Stomach (tissue), 4 donors: ENCODE measurements around the gene LCN6.

Experiments used
- EP300 ChIP-seq: sonication (generic); formaldehyde crosslinking; IDR thresholded peaks from one replicate; pipeline ENCODE4 v1.6.1; 2017; ENCODE audit warnings: antibody characterized with exemption
- POLR2A ChIP-seq, 4 donors: fragments of 450-650 bp; IDR thresholded peaks; one replicate each; pipeline ENCODE4 v1.6.1; 2016; ENCODE audit warnings: antibody characterized with exemption in 4 of 4, control low read depth in 2 of 4, mild to moderate bottlenecking in 1 of 4, moderate library complexity in 1 of 4
- POLR2AphosphoS5 ChIP-seq, 3 donors: sonication (generic); formaldehyde crosslinking; IDR thresholded peaks; one replicate each; pipeline ENCODE4 v1.6.1; 2016; ENCODE audit warnings: antibody characterized with exemption in 3 of 3
- TF ChIP-seq, protein P1 (sequence below), 7 experiments: fragments of 450-650 bp in 4 of 7; fragments of 200-600 bp in 3 of 7; sonication (generic) in 3 of 7; IDR thresholded peaks; one replicate each; pipeline ENCODE4 v1.5.1; 2016 to 2019; ENCODE audit warnings: antibody characterized with exemption in 7 of 7, control low read depth in 2 of 7, mild to moderate bottlenecking in 1 of 7

DNA sequence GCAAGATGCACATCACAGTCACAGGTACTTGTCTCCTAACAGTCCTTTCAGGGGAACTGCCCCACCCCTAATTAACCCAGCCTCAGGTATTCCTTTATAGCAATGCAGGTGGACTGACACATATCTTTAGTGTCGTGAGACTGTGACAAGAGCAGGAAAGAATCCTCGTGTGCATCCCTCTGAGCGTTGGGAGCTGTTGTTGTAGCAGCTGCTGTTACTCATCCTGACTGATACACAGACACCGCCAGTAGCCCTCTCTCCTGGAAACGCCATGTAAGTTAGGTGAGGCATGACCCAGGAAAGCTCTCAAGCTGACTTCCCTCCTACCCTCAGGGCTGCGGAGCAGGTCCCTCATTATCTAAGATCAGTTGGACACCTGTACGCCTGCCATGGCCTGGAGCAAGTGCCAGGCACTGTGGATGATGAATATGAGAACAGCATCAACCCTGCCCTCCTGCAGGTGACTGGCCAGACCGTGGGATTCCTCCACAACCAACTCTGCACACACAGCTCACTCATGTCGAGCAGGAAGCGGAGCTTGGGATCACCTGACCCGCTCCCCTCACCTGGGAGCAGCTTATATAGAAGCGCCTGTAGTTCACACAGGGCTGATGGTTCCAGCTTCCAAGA, 26.2 kb upstream of the LCN6 start:
- TF ChIP-seq POLR2A (IDR thresholded peaks at IDR 0.05): no peak
- TF ChIP-seq, protein P1, sequence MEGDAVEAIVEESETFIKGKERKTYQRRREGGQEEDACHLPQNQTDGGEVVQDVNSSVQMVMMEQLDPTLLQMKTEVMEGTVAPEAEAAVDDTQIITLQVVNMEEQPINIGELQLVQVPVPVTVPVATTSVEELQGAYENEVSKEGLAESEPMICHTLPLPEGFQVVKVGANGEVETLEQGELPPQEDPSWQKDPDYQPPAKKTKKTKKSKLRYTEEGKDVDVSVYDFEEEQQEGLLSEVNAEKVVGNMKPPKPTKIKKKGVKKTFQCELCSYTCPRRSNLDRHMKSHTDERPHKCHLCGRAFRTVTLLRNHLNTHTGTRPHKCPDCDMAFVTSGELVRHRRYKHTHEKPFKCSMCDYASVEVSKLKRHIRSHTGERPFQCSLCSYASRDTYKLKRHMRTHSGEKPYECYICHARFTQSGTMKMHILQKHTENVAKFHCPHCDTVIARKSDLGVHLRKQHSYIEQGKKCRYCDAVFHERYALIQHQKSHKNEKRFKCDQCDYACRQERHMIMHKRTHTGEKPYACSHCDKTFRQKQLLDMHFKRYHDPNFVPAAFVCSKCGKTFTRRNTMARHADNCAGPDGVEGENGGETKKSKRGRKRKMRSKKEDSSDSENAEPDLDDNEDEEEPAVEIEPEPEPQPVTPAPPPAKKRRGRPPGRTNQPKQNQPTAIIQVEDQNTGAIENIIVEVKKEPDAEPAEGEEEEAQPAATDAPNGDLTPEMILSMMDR (IDR thresholded peaks at IDR 0.05): no peak
- no peak for TF ChIP-seq EP300
- no peak for TF ChIP-seq POLR2AphosphoS5 (IDR thresholded peaks at IDR 0.05)
